Transverse colon (tissue), 4 donors: ENCODE measurements around the gene SH3GLB2. TPM values are rescaled to one million over a fixed set of nuclear protein-coding genes. Genes with fewer than 3 reads are reported as not detected.

Source experiments
- DNase-seq: peaks from one replicate; pipeline ENCODE4 v3.0.0-alpha.2; 2019
- H3K27ac ChIP-seq, 4 donors: fragments of 200-600 bp; sonication (generic); 2 replicates each; pipeline ENCODE4 v1.5.1; 2016 to 2018; ENCODE audit warnings: inconsistent platforms in 4 of 4
- H3K27me3 ChIP-seq: fragments of 200-600 bp; sonication (generic); 2 replicates; pipeline ENCODE4 v1.5.1; 2017; ENCODE audit warnings: inconsistent platforms
- H3K36me3 ChIP-seq, 4 donors: fragments of 200-600 bp; sonication (generic); 2 replicates each; pipeline ENCODE4 v1.5.1; 2017 to 2019; ENCODE audit warnings: inconsistent platforms in 4 of 4
- H3K4me1 ChIP-seq, 4 donors: fragments of 200-600 bp; sonication (generic); 2 replicates each; pipeline ENCODE4 v1.5.1; 2017 to 2020; ENCODE audit warnings: inconsistent platforms in 4 of 4
- H3K4me3 ChIP-seq, 4 donors: fragments of 200-600 bp; sonication (generic); 1 replicate in 1 of 4; 2 replicates in 3 of 4; pipeline versions ENCODE4 v1.5.1 to v1.6.1; 2017 to 2019; ENCODE audit warnings: inconsistent platforms in 4 of 4
- H3K9me3 ChIP-seq, 2 donors: fragments of 200-600 bp; sonication (generic); 2 replicates each; pipeline ENCODE4 v1.5.1; 2017 to 2019; ENCODE audit warnings: inconsistent platforms in 2 of 2
- CTCF ChIP-seq, 5 experiments: fragments of 200-600 bp in 3 of 5; fragments of 450-650 bp in 2 of 5; sonication (generic) in 3 of 5; IDR thresholded peaks; 1 replicate in 2 of 5; 2 replicates in 3 of 5; pipeline ENCODE4 v1.5.1; 2016 to 2017; ENCODE audit warnings: antibody characterized with exemption in 5 of 5, inconsistent platforms in 3 of 5, mild to moderate bottlenecking in 2 of 5, moderate library complexity in 1 of 5
- EP300 ChIP-seq: sonication (generic); formaldehyde crosslinking; IDR thresholded peaks from one replicate; pipeline ENCODE4 v1.6.1; 2017; ENCODE audit warnings: antibody characterized with exemption, low read depth
- POLR2A ChIP-seq: fragments of 450-650 bp; IDR thresholded peaks from one replicate; pipeline ENCODE4 v1.6.1; 2016; ENCODE audit warnings: antibody characterized with exemption, mild to moderate bottlenecking, moderate library complexity
- POLR2AphosphoS5 ChIP-seq, 3 donors: sonication (generic); formaldehyde crosslinking; IDR thresholded peaks; one replicate each; pipeline ENCODE4 v1.6.1; 2016; ENCODE audit warnings: antibody characterized with exemption in 3 of 3
- WGBS, 2 donors: methylation state at CpG; one replicate each; pipeline ENCODE4 v1.1.5; 2018; ENCODE audit warnings: low coverage in 1 of 2; 5-methylcytosine and 5-hydroxymethylcytosine counted together
- in situ Hi-C, 4 donors: fragments of 200-750 bp; cut with MboI; loops; one replicate each; pipeline versions ENCODE4 v1.15.0 to v1.15.1; 2017; ENCODE audit warnings: low sequenced_read_pairs in 3 of 4, low pct_ligation_motif_present in 1 of 4, low pct_unique_long_range_greater_than_20kb in 1 of 4
- intact Hi-C: fragments of 100-400 bp; cut with DNase I; formaldehyde crosslinking; loops from one replicate; pipeline ENCODE4 v1.15.1; 2023; ENCODE audit warnings: low total_unique reads
- total RNA-seq, 4 donors: library from RNA; depleted of rRNA; stranded (reverse); fragments of >200 nt; gene quantifications; one replicate each; pipeline ENCODE4 v1.1.0, GENCODE V29; 2016

The SH3GLB2 gene
- total RNA-seq, 4 donors from 2014 or later = 184 to 391 (median 224) TPM

- Histone ChIP-seq H3K36me3 (no peaks in the 10 kb centered on the region), H3K4me1 (peaks cover 6 to 24% (median 19%) of the 10 kb centered on the region in 4 donors), H3K4me3 (no peak overlapping the region), H3K27ac (no peak overlapping the region), H3K9me3 (no peaks in the 10 kb centered on the region), H3K27me3 (no peaks in the 10 kb centered on the region)
- in situ Hi-C loops = no loop called here
- intact Hi-C loops = no loop called here
- DNase-seq = no peak
- TF ChIP-seq POLR2AphosphoS5 (IDR thresholded peaks at IDR 0.05) (no peak), CTCF (IDR thresholded peaks at IDR 0.05) (no peak), POLR2A (no peak), EP300 (no peak)
- 78 to 84% methylated on average over 1 to 12 of the region's 12 CpGs for WGBS, 2 donors
These were observed 4.5 kb upstream of the SH3GLB2 start for GRCh38 chr9:129032541-129033159.

- in situ Hi-C loops (no loop called here), intact Hi-C loops (no loop called here)
- Histone ChIP-seq H3K4me1 (peaks cover 8 to 28% (median 23%) of the 10 kb centered on the region in 4 donors), H3K9me3 (no peaks in the 10 kb centered on the region), H3K4me3 (no peak overlapping the region), H3K36me3 (no peaks in the 10 kb centered on the region), H3K27ac (no peak overlapping the region), H3K27me3 (no peaks in the 10 kb centered on the region)
- 73 to 80% methylated on average over 3 to 4 of the region's 4 CpGs for WGBS, 2 donors
- no peak for TF ChIP-seq POLR2AphosphoS5 (IDR thresholded peaks at IDR 0.05)
- no peak for TF ChIP-seq POLR2A
- no peak for TF ChIP-seq EP300
- no peak for TF ChIP-seq CTCF (IDR thresholded peaks at IDR 0.05)
- no peak for DNase-seq
These were observed 3.4 kb upstream of the SH3GLB2 start for GRCh38 chr9:129031514-129031913.

GRCh38 chr9:129030191-129030590 lies 2.1 kb upstream of the SH3GLB2 start:
- H3K27me3 ChIP-seq = no peaks in the 10 kb centered on the region
- intact Hi-C loops (no loop called here), in situ Hi-C loops (no loop called here)
- H3K4me3 ChIP-seq = no peak overlapping the region
- no peaks in the 10 kb centered on the region for H3K36me3 ChIP-seq
- H3K9me3 ChIP-seq = no peaks in the 10 kb centered on the region
- H3K4me1 ChIP-seq = peaks cover 16 to 31% (median 27%) of the 10 kb centered on the region in 4 donors
- no peak overlapping the region for H3K27ac ChIP-seq
- TF ChIP-seq EP300 = no peak
- no peak for TF ChIP-seq POLR2AphosphoS5 (IDR thresholded peaks at IDR 0.05)
- no peak for TF ChIP-seq POLR2A
- no peak for TF ChIP-seq CTCF (IDR thresholded peaks at IDR 0.05)
- DNase-seq = no peak

- no peaks in the 10 kb centered on the region for H3K27me3 ChIP-seq
- intact Hi-C loops (no loop called here), in situ Hi-C loops (no loop called here)
- H3K27ac ChIP-seq = peak overlapping the region; percentile 83 to 91 (median 86)
- peak; percentile 77 for DNase-seq
- no peaks in the 10 kb centered on the region for H3K36me3 ChIP-seq
- H3K4me1 ChIP-seq = peaks cover 22 to 37% (median 31%) of the 10 kb centered on the region in 4 donors
- TF ChIP-seq POLR2AphosphoS5 (IDR thresholded peaks at IDR 0.05) (no peak), CTCF (IDR thresholded peaks at IDR 0.05) (no peak), EP300 (no peak), POLR2A (no peak)
- WGBS, 2 donors = 0% methylated on average over 30 of the region's 47 CpGs; no CpG with 5 or more reads in 1 of the 2 donors
- H3K9me3 ChIP-seq = no peaks in the 10 kb centered on the region
- peak overlapping the region; percentile 50 to 95 (median 84) for H3K4me3 ChIP-seq
These were observed 393 bp downstream of the SH3GLB2 start for GRCh38 chr9:129027685-129028191.
